Muscle layer of colon (tissue), 2 donors: ENCODE results near the gene PRKCH.

ENCODE experiments used
- H3K27ac ChIP-seq: one replicate; pipeline ENCODE4 v1.7.0; 2013; ENCODE audit warnings: low read depth, mild to moderate bottlenecking, low read length, moderate library complexity
- H3K27me3 ChIP-seq, 2 donors: one replicate each; pipeline ENCODE4 v1.7.0; 2013; ENCODE audit warnings: low read length in 2 of 2, mild to moderate bottlenecking in 2 of 2; ENCODE audit not compliant: insufficient read depth in 2 of 2, control insufficient read depth in 1 of 2
- H3K36me3 ChIP-seq: one replicate; pipeline ENCODE4 v1.7.0; 2013; ENCODE audit warnings: mild to moderate bottlenecking, low read length; ENCODE audit not compliant: insufficient read depth
- H3K4me1 ChIP-seq: one replicate; pipeline ENCODE4 v1.7.0; 2013; ENCODE audit warnings: mild to moderate bottlenecking, low read length; ENCODE audit not compliant: insufficient read depth
- H3K4me3 ChIP-seq, 2 donors: one replicate each; pipeline ENCODE4 v1.7.0; 2013; ENCODE audit warnings: low read length in 2 of 2, low read depth in 1 of 2, mild to moderate bottlenecking in 1 of 2, moderate library complexity in 1 of 2
- H3K9ac ChIP-seq: one replicate; pipeline ENCODE4 v1.7.0; 2013; ENCODE audit warnings: low read length
- H3K9me3 ChIP-seq: one replicate; pipeline ENCODE4 v1.7.0; 2013; ENCODE audit warnings: mild to moderate bottlenecking, low read length
- donor health status: abdominal sarcoma.
- donor health status: Adenocarcinoma of cecum.

Gene PRKCH

GRCh38 chr14:61433828-61434227, 112.4 kb downstream of the PRKCH start:
- H3K4me1 ChIP-seq, result peaks cover 3% of the 10 kb centered on the region
- no peak overlapping the region for H3K9ac ChIP-seq
- H3K27ac ChIP-seq, result no peak overlapping the region
- no peak overlapping the region for H3K4me3 ChIP-seq
- H3K36me3 ChIP-seq, result no peaks in the 10 kb centered on the region
- H3K27me3 ChIP-seq, result no peaks in the 10 kb centered on the region
- H3K9me3 ChIP-seq, result no peaks in the 10 kb centered on the region

GRCh38 chr14:61434311-61434710, 112.9 kb downstream of the PRKCH start:
- no peak overlapping the region for H3K27ac ChIP-seq
- H3K4me1 ChIP-seq, result peaks cover 8% of the 10 kb centered on the region
- H3K9ac ChIP-seq, result no peak overlapping the region
- no peaks in the 10 kb centered on the region for H3K27me3 ChIP-seq
- no peaks in the 10 kb centered on the region for H3K9me3 ChIP-seq
- H3K4me3 ChIP-seq, result no peak overlapping the region
- no peaks in the 10 kb centered on the region for H3K36me3 ChIP-seq

- no peaks in the 10 kb centered on the region for H3K9me3 ChIP-seq
- H3K9ac ChIP-seq, result no peak overlapping the region
- H3K4me1 ChIP-seq, result peaks cover 10% of the 10 kb centered on the region
- no peak overlapping the region for H3K27ac ChIP-seq
- H3K27me3 ChIP-seq, result no peaks in the 10 kb centered on the region
- no peaks in the 10 kb centered on the region for H3K36me3 ChIP-seq
- no peak overlapping the region for H3K4me3 ChIP-seq
Measured at GRCh38 chr14:61435563-61436337, 114.4 kb downstream of the PRKCH start.

GRCh38 chr14:61437381-61437780, 116.0 kb downstream of the PRKCH start:
- H3K4me1 ChIP-seq, result peaks cover 10% of the 10 kb centered on the region
- H3K27ac ChIP-seq, result no peak overlapping the region
- H3K36me3 ChIP-seq, result no peaks in the 10 kb centered on the region
- H3K4me3 ChIP-seq, result no peak overlapping the region
- no peak overlapping the region for H3K9ac ChIP-seq
- no peaks in the 10 kb centered on the region for H3K27me3 ChIP-seq
- no peaks in the 10 kb centered on the region for H3K9me3 ChIP-seq

DNA sequence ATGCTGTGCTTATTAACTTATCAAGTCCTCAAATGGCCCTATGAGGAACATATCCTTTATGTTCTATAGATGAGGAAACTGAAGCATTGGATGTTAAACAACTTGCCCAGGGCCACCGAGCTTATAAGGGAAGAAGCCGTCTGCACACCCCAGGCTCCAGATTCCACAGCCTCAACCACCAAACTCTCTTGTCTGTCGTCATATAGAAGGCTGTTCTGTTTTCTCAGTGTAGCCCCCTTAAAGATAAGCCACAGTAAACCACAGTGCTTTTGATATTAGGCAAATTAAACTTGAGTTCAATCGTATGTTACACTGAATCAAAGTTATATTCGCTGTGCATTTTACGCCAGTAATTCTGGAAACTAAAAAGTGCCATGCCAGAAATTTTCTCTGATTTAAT, 116.7 kb downstream of the PRKCH start:
- Histone ChIP-seq H3K27me3 (no peaks in the 10 kb centered on the region), H3K9me3 (no peaks in the 10 kb centered on the region), H3K27ac (no peak overlapping the region), H3K9ac (no peak overlapping the region), H3K36me3 (no peaks in the 10 kb centered on the region), H3K4me1 (peaks cover 10% of the 10 kb centered on the region), H3K4me3 (no peak overlapping the region)

GRCh38 chr14:61438497-61438859, 117.1 kb downstream of the PRKCH start:
- Histone ChIP-seq H3K36me3 (no peaks in the 10 kb centered on the region), H3K9me3 (no peaks in the 10 kb centered on the region), H3K9ac (no peak overlapping the region), H3K4me1 (peaks cover 10% of the 10 kb centered on the region), H3K27me3 (no peaks in the 10 kb centered on the region), H3K27ac (no peak overlapping the region), H3K4me3 (no peak overlapping the region)

DNA sequence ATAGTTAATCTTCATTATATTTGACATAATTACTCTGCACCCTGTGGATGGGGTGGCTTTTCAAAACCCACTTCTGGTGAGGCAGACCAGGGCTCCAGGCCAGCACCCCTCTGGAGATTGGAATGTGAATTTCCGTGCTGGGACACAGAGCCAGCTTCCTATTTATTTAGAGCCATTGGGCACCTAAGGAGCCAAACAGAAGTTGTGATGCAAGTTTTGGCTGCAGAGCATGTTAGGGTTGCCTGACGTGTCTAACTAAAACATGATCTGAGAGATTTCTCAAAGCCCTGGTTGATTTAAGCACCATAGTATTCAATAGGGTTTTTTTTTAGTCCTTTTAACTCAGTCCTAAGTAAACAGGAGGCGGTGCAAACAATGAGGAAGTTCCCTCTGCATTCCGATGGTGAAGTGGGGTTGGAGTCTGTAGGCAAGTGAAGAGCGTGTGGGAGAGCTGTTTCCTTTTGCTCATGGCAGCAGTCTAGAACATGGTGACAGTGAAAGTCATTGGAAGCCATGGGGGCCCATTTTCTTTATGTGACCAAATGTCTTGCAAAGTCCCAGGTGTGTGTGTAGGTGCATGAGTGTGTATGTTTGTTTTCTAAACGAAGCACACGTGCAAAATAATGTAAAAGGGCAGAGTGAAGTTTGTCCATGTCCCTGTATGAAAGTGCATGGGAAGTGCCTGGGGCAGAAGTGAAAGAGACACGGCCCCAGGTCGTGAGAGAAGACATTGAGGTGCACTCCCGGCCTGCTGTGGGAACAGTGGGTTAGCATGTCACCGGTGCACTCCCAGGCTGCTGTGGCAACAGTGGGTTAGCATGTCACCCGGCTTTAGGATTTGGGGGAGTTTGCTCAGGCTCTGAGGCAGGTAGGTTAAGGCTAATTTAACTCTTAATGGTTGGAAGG, 117.7 kb downstream of the PRKCH start:
- H3K4me3 ChIP-seq, result no peak overlapping the region
- H3K9ac ChIP-seq, result no peak overlapping the region
- H3K27ac ChIP-seq, result no peak overlapping the region
- peaks cover 10% of the 10 kb centered on the region for H3K4me1 ChIP-seq
- no peaks in the 10 kb centered on the region for H3K36me3 ChIP-seq
- H3K27me3 ChIP-seq, result no peaks in the 10 kb centered on the region
- no peaks in the 10 kb centered on the region for H3K9me3 ChIP-seq

DNA sequence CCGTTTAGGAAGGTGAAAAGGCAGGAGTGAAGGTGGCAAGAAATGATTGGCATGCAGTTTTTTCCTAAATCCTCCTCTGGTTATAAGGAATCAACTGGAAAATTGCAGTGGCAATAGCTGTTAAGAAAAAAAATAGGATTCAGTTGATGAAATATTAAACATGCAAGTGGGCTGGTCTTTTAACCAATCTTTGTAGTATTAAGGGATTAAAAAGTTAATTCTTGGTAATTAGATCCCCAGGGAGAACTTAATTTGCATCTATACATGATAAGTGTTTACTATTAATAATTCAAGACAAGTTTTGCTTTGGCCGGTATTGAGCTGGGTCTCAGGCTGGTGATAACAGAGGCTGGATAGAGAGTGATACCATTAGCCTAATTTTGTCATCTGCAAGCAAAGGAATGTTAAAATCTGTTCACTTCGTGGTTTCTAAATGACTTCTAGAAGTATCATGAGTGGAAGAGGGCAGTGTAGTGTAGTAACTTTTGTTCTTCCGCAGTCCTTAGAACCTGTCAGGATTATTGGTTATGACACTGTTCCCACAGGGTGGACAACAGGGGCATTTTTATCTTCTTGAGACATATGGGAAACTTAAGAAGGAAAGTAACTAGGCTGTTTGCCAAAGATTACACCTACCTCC, 118.5 kb downstream of the PRKCH start:
- Histone ChIP-seq H3K9ac (no peak overlapping the region), H3K36me3 (no peaks in the 10 kb centered on the region), H3K4me1 (peaks cover 10% of the 10 kb centered on the region), H3K27ac (no peak overlapping the region), H3K9me3 (no peaks in the 10 kb centered on the region), H3K4me3 (no peak overlapping the region), H3K27me3 (no peaks in the 10 kb centered on the region)

DNA sequence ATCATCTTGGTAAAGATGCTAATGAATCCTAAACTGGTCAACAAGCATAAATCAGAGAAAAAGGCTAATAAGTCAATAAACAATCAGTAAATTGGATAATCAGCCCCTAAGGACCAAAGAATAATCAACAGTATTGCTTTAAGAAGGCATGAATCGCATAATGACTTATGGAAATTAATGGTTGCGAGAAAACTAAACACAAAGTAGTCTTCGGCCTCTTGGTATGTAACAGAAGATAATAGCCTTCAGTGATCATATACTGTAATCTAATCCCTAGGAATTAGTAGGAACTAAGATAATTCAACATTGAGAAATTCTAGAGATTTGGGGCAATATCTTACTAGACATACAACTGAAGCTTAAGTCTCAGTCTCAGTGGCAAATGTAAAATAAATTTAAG, 122.1 kb downstream of the PRKCH start:
- H3K36me3 ChIP-seq, result no peaks in the 10 kb centered on the region
- no peak overlapping the region for H3K9ac ChIP-seq
- H3K4me1 ChIP-seq, result peaks cover 10% of the 10 kb centered on the region
- no peak overlapping the region for H3K4me3 ChIP-seq
- no peak overlapping the region for H3K27ac ChIP-seq
- H3K9me3 ChIP-seq, result no peaks in the 10 kb centered on the region
- no peaks in the 10 kb centered on the region for H3K27me3 ChIP-seq

- Histone ChIP-seq H3K4me3 (no peak overlapping the region), H3K9me3 (no peaks in the 10 kb centered on the region), H3K4me1 (peaks cover 2% of the 10 kb centered on the region), H3K27me3 (no peaks in the 10 kb centered on the region), H3K27ac (no peak overlapping the region), H3K9ac (no peak overlapping the region), H3K36me3 (no peaks in the 10 kb centered on the region)
Measured at GRCh38 chr14:61444215-61444768, 122.9 kb downstream of the PRKCH start.

GRCh38 chr14:61451491-61451890, 130.1 kb downstream of the PRKCH start:
- Histone ChIP-seq H3K27ac (no peak overlapping the region), H3K27me3 (no peaks in the 10 kb centered on the region), H3K36me3 (no peaks in the 10 kb centered on the region), H3K9me3 (no peaks in the 10 kb centered on the region), H3K9ac (no peak overlapping the region), H3K4me1 (no peaks in the 10 kb centered on the region), H3K4me3 (no peak overlapping the region)
